Measurements from ENCODE around the gene PCYT2.

PCYT2 gene

GRCh38 chr17:81911969-81912368 lies 770 bp upstream of the PCYT2 start:
- no peak for DNase-seq

- no peak for DNase-seq
Observed at GRCh38 chr17:81910840-81911276, 341 bp downstream of the PCYT2 start.

- no peak for DNase-seq
Observed at GRCh38 chr17:81909966-81910839, 996 bp downstream of the PCYT2 start.

- no peak for DNase-seq
Observed at GRCh38 chr17:81909231-81909630, 2.0 kb downstream of the PCYT2 start.

- DNase-seq: no peak
Observed at GRCh38 chr17:81908793-81909192, 2.4 kb downstream of the PCYT2 start.

GRCh38 chr17:81907219-81908145 lies 3.7 kb downstream of the PCYT2 start:
- DNase-seq: no peak

GRCh38 chr17:81906476-81907218 lies 4.6 kb downstream of the PCYT2 start:
- no peak for DNase-seq

GRCh38 chr17:81905993-81906392 lies 5.2 kb downstream of the PCYT2 start:
- no peak for DNase-seq

- DNase-seq: no peak
Observed at GRCh38 chr17:81905424-81905875, 5.7 kb downstream of the PCYT2 start.

- DNase-seq: no peak
Observed at GRCh38 chr17:81904600-81905423, 6.4 kb downstream of the PCYT2 start.

- DNase-seq: no peak
Observed at GRCh38 chr17:81903896-81904599, 7.2 kb downstream of the PCYT2 start.

- no peak for DNase-seq
Observed at GRCh38 chr17:81903415-81903831, 7.8 kb downstream of the PCYT2 start.

GRCh38 chr17:81902653-81903414 lies 8.4 kb downstream of the PCYT2 start:
- no peak for DNase-seq

GRCh38 chr17:81902023-81902652 lies 9.1 kb downstream of the PCYT2 start, which contains the start of gene NPB:
Gene NPB (plus strand): TSS chr17:81902238. CDS start chr17:81902278, 40 bp downstream.
- DNase-seq: no peak

- no peak for DNase-seq
Observed at GRCh38 chr17:81901167-81902022, 9.8 kb downstream of the PCYT2 start.

- no peak for DNase-seq
Observed at GRCh38 chr17:81900181-81900820, 10.9 kb downstream of the PCYT2 start.

- DNase-seq: no peak
Observed at GRCh38 chr17:81899514-81900166, 11.6 kb downstream of the PCYT2 start.

- DNase-seq: no peak
Observed at GRCh38 chr17:81898885-81899284, 12.3 kb downstream of the PCYT2 start.
